Measurements from ENCODE around the gene GRHL1. TPM values are rescaled to one million over a fixed set of nuclear protein-coding genes. Genes with fewer than 3 reads are reported as not detected.
"Not testable (repeated sequence)": the region's sequence is repeated elsewhere in the genome, so short reads cannot be mapped to it uniquely, and the experiment has no call there.

The GRHL1 gene
- polyA plus RNA-seq, 1 experiment, result 1.7 TPM

DNA sequence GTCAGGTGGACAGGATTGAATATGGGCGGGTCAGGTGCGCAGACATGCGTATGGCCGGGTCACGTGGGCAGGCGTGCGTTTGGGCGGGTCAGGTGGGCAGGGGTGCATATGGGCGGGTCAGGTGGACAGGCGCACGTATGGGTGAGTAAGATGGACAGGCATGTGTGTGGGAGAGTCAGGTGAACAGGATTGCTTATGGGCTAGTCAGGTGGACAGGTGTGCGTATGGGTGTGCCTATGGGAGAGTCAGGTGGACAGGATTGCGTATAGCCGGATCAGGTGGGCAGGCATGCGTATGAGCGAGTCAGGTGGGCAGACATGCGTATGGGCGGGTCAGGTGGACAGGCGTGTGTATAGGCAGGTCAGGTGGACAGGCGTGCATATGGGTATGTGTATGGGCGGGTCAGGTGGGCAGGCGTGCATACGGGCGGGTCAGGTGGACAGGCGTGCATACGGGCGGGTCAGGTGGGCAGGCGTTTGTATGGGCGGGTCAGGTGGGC is 61.5 kb downstream of the GRHL1 start:
- TF ChIP-seq, protein P1, sequence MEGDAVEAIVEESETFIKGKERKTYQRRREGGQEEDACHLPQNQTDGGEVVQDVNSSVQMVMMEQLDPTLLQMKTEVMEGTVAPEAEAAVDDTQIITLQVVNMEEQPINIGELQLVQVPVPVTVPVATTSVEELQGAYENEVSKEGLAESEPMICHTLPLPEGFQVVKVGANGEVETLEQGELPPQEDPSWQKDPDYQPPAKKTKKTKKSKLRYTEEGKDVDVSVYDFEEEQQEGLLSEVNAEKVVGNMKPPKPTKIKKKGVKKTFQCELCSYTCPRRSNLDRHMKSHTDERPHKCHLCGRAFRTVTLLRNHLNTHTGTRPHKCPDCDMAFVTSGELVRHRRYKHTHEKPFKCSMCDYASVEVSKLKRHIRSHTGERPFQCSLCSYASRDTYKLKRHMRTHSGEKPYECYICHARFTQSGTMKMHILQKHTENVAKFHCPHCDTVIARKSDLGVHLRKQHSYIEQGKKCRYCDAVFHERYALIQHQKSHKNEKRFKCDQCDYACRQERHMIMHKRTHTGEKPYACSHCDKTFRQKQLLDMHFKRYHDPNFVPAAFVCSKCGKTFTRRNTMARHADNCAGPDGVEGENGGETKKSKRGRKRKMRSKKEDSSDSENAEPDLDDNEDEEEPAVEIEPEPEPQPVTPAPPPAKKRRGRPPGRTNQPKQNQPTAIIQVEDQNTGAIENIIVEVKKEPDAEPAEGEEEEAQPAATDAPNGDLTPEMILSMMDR (IDR thresholded peaks at IDR 0.05; ENCODE audit: insufficient read depth, low read depth, low read length), result no peak
- no peak overlapping the region for H3K4me3 ChIP-seq (ENCODE audit: low read depth, low read length)
- H3K36me3 ChIP-seq (ENCODE audit: control insufficient read depth, insufficient read depth, low read length), result no peaks in the 10 kb centered on the region
- ChIA-PET CTCF (no interaction called here), POLR2A (no interaction called here)
- 0 out of 2 replicates have a peak, but pooled peaks cover under 1% of the 10 kb centered on the region for H3K27me3 ChIP-seq (ENCODE audit: control insufficient read depth, insufficient read depth, low read length)
- DNase-seq (ENCODE audit: low read depth), result no peak

DNA sequence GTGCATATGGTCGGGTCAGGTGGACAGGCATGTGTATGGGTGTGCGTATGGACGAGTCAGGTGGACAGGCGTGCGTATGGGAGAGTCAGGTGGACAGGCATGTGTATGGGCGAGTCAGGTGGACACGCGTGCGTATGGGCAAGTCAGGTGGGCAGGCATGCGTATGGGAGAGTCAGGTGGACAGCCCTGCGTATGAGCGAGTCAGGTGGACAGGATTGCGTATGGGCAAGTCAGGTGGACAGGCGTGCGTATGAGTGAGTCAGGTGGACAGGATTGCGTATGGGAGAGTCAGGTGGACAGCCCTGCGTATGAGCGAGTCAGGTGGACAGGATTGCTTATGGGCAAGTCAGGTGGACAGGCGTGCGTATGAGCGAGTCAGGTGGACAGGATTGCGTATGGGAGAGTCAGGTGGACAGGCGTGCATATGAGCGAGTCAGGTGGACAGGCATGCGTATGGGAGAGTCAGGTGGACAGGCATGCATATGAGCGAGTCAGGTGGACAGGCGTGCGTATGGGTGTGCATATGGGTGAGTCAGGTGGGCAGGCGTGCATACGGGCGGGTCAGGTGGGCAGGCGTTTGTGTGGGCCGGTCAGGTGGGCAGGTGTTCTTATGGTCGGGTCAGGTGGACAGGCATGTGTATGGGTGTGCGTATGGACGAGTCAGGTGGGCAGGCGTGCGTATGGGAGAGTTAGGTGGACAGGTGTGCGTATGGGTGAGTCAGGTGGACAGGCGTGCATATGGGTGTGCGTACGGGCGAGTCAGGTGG is 62.3 kb downstream of the GRHL1 start:
- DNase-seq (ENCODE audit: low read depth); POLR2A ChIA-PET; H3K4me3 ChIP-seq (ENCODE audit: low read depth, low read length); CTCF ChIA-PET; H3K27me3 ChIP-seq (ENCODE audit: control insufficient read depth, insufficient read depth, low read length); H3K36me3 ChIP-seq (ENCODE audit: control insufficient read depth, insufficient read depth, low read length): not testable (repeated sequence)

GRCh38 chr2:10014418-10015190 is 63.1 kb downstream of the GRHL1 start:
- Histone ChIP-seq H3K4me3 (ENCODE audit: low read depth, low read length) (no peak overlapping the region), H3K36me3 (ENCODE audit: control insufficient read depth, insufficient read depth, low read length) (no peaks in the 10 kb centered on the region), H3K27me3 (ENCODE audit: control insufficient read depth, insufficient read depth, low read length) (peaks cover 3% of the 10 kb centered on the region; the same call in 1 of the 2 replicates)
- ChIA-PET POLR2A (no interaction called here), CTCF (no interaction called here)
- no peak for DNase-seq (ENCODE audit: low read depth)
- TF ChIP-seq, protein P1 (IDR thresholded peaks at IDR 0.05; ENCODE audit: insufficient read depth, low read depth, low read length), result no peak

DNA sequence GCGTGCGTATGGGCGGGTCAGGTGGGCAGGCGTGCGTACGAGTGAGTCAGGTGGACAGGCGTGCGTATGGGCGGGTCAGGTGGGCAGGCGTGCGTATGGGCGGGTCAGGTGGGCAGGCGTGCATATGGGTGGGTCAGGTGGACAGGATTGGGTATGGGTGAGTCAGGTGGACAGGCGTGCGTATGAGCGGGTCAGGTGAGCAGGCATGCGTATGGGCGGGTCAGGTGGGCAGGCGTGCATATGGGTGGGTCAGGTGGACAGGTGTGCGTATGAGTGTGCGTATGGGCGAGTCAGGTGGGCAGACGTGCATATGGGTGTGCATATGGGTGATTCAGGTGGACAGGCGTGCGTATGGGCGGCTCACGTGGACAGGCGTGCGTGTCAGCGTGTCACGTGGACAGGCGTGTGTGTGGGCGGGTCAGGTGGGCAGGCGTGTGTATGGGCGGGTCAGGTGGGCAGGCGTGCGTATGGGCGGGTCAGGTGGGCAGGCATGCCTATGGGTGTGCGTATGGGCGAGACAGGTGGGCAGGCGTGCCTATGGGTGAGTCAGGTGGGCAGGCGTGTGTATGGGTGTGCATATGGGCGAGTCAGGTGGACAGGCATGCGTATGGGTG is 64.0 kb downstream of the GRHL1 start:
- H3K4me3 ChIP-seq (ENCODE audit: low read depth, low read length); CTCF ChIA-PET; DNase-seq (ENCODE audit: low read depth); POLR2A ChIA-PET; H3K27me3 ChIP-seq (ENCODE audit: control insufficient read depth, insufficient read depth, low read length); H3K36me3 ChIP-seq (ENCODE audit: control insufficient read depth, insufficient read depth, low read length): not testable (repeated sequence)

DNA sequence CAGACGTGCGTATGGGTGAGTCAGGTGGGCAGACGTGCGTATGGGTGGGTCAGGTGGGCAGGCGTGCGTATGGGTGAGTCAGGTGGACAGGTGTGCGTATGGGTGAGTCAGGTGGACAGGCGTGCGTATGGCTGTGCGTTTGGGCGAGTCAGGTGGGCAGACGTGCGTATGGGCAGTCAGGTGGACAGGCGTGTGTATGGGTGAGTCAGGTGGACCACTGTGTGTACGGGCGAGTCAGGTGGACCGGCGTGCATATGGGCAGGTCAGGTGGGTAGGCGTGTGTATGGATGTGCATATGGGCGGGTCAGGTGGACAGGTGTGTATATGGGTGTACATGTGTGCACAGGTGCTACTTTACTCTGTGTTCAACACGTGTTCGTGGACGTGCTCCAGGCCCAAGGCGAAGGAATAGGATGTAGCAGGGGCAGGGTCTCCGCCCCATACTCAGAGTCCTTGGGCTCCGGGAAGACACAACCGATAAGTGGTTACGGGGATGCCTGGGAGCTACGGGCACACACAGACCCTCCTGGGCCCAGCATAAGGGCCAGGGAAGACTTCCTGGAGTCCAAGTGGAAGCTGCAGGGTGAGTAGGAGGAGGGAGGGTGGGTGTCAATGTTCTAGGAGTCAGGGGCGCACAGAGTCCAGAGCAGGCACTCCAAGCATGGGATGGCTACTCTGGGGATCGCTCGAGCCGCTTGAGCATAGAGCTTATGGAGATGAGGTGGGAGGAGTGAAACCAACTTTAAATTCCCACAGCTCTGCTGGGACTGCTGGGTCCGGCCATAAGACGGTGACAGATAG is 64.7 kb downstream of the GRHL1 start:
- DNase-seq (ENCODE audit: low read depth), result no peak
- TF ChIP-seq, protein P1 (IDR thresholded peaks at IDR 0.05; ENCODE audit: insufficient read depth, low read depth, low read length), result no peak
- ChIA-PET POLR2A (no interaction called here), CTCF (interaction anchor here (1.0 kb wide), 1 partner anchor 203 kb away, joined by 3 read pairs; no protein-coding TSS in a partner anchor)
- H3K36me3 ChIP-seq (ENCODE audit: control insufficient read depth, insufficient read depth, low read length), result no peaks in the 10 kb centered on the region
- no peak overlapping the region for H3K4me3 ChIP-seq (ENCODE audit: low read depth, low read length)
- H3K27me3 ChIP-seq (ENCODE audit: control insufficient read depth, insufficient read depth, low read length), result peaks cover 4% of the 10 kb centered on the region; the same call in 1 of the 2 replicates

All from BJ (cell line).